Activated T-cell treated with anti-CD3 and anti-CD28 coated beads, Interleukin-2, amount 50 U/mL, for 1 hour (primary cell): ENCODE results near the gene HRK.
A peak's percentile ranks its signal among the peaks of the same experiment; 100 is the strongest.

Source experiments
- DNase-seq: peaks from one replicate; pipeline ENCODE4 v3.0.0-alpha.2; 2020

HRK gene

DNA sequence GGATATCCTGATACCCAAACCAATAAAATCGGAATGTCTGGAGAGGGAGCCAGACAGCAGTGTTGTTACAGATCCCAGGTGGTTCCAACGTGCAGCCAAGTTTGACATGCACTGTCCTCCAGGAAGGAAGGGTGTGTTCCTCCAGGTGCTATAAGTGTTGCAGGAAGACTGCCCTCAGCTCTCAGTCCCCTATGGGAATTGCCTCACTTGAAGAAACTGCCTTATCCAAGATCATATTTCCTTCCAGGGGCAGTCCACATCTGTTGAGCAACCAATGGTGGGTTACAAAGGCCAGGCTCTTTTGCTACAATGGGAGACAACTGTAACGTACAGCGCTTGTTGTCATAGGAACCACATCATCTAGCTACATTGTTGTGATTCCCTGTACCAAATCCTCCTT lies 16.2 kb upstream of the HRK start:
- no peak for DNase-seq

DNA sequence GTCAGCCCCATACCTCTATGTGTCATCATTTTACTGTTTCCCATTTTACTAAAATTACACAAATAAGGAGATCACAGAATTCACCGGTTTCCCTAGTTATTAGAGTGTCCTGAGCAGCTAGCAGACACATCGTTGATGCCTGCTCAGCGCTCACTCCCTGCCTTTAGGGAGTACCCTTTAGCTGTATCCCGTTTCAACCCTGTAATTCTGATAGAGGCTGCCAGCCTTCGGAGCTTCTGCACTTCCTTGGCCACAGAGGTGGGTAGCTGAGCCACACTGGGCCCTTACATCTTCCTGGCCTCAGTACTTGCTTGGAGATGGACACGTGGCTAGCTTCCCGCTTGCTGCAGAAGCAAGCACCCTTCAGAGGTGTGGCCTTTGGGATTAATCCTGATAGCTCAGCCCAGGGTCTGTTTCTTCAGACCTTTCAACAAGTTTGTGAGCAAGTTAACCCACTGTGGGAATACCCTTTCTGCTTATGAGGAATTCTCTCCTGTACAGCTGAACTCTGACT lies 15.2 kb upstream of the HRK start:
- no peak for DNase-seq

DNA sequence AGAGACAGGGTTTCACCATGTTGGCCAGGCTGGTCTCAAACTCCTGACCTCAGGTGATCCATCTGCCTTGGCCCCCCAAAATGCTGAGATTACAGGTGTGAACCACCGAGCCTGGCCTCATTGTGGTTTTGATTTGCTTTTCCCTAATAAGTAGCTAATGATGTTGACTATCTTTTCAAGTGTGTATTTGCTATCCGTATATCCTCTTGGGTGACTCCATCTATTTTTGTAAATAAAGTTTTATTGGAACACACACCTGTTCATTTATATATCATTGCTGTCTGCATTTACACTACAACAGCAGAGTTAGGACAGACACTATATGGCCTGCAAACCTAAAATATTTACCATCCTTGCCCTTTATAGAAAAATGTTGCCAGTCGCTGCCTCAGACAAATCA lies 13.7 kb upstream of the HRK start:
- DNase-seq = no peak

DNA sequence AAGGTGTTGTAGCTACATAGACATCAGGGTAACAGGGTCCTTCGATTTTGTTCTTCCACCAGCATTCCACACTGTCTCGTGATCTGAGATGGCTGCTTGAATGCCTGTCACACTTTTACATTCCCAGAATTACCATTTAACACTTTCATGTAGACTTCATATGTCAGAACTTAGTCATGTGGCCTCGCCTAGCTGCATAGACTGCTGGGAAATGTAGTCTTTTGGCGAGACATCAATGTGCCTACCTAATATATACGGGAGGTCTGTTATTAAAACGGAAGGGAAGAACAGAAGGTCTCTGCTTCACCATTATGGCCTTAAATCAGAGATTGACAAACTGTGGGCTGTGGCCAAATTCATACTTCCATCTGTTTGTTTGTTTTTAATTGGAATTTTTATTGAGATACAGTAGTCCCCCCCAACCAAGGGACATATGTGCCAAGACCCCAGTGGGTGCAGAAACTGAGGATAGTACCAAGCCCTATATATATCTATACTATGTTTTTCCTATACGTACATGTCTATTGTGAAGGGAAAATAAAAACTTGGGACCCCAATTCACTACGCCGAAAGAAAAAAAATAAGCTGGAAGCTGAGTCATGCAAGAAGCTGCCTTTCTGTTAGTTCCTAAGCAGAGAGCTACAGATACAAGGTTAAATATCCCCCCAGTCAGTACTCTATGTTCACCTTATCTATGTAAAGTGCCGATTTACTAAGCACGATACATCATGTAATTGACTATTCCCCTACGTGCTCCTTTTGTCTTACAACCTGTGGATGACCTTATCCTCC lies 11.3 kb upstream of the HRK start:
- no peak for DNase-seq

DNA sequence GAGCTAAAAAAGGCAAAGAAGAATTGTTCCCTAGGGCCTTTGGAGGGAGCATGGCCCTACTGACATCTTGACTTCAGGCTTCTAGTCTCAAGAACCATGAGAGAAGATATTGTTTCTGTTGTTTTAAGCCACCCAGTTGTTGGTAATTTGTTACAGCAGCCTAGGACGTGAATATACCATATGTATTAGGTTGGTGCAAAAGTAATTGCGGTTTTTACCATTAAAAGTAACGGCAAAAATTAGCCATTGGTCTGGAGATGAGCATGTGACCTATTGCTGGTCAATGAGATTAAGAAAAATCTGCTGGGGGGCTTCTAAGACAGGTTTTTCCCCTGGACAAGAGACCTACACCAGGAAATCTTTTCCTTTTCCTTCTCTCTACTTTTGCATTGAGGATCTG lies 9.8 kb upstream of the HRK start:
- DNase-seq = no peak

DNA sequence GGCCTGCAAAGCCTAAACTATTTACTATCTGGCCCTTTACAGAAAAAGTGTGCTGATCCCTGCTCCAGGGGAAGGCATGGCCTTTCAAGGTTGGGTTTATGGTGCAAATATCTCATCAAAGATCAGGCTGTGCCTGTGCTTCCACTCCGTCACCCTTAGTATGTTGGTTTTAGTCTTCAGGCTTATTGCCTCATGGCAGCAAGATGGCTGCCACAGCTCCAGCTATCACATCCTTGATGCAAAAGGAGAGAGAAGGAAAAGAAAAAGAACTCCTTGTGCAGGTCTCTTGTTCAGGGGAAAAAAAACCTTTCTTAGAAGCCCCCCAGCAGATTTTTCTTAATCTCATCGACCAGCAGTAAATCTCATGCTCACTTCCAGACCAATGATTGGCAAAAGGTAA lies 9.1 kb upstream of the HRK start:
- no peak for DNase-seq

DNA sequence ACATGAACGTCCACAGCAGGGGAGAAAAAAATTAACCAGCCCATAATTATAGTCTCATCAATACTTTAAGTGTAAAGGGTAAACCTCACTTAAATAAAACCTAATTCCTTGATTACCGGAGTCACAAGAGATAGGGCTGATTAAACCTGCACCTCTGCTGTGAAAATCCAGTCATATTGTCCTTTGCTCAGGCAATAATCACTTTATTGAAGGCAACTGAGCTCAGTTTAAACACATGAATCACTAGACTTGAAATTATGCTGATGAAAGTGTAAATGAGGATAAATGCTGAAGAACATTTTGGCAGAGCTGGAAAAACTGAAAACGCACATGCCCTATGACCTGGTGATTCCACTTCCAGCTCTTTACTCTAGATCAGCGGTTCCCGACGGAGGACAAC lies 6.7 kb upstream of the HRK start:
- no peak for DNase-seq

DNA sequence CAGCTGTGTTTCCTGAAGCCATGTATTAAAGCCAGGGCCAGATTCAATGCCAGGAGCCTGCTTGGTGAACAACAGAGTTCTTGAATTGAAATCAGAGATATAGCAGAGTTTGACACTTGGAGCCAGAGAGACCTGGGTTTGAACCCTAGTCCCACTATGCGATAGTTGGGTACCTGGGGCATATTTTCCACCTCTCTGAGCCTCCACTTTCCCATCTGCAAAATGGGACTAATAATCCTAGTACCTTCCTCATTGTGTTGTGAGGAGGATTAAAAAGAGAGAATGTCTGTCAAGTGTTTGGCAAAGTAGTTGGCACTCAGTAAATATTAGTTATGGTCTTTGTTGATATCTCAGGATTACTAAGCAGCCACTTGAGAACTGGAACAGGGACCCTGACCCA lies 6.0 kb upstream of the HRK start:
- DNase-seq = no peak

DNA sequence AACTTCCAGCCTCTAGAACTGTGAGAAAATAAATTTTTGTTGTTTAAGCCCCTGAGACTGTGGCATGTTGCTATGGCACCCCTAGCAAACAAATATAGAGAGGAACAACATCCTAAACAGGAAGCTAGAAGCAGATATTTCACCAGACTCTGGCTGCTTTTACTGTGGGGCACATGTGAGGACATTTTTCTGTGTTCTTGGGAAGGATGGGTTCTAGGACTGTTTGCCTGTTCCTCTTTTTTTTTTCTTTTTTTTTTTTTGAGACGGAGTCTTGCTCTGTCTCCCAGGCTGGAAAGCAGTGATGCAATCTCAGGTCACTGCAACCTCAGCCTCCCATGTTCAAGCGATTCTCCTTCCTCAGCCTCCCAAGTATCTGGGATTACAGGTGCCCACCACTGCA lies 4.2 kb upstream of the HRK start:
- no peak for DNase-seq

DNA sequence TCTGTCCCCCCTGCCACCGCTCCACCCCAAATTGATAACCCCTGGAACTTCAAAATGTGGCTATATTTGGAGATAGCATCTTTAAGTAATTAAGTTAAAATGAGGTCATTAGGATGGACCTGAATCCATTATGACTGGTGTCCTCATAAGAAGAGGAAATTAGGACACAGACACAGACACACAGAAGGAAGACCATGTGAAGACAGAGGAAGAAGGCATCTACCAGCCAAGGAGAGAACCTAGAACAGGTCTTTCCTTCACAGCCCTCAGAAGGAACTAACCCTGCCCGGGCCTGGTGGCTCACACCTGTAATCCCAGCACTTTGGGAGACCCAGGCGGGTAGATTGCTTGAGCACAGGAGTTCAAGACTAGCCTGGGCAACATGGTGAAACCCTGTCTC lies 3.6 kb upstream of the HRK start:
- no peak for DNase-seq

DNA sequence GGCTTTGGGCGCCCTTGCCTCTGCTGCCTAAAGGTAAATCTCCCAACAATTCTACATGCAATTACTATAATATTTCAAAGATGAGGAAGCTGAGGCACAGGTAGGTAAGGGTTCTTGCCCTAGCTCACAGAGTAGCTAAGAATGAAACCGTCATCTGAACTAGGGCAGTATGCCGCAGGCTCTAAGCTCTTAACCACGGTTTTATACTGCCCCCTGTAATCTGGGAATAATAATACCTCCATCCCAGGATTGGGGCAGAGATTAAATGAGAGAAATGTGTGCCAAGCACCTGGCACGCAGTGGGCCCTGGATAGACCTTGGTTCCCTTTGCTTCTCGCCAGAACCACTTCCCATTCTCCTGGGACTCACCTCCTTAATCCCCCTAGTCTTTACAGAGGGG lies 1.5 kb upstream of the HRK start:
- no peak for DNase-seq

DNA sequence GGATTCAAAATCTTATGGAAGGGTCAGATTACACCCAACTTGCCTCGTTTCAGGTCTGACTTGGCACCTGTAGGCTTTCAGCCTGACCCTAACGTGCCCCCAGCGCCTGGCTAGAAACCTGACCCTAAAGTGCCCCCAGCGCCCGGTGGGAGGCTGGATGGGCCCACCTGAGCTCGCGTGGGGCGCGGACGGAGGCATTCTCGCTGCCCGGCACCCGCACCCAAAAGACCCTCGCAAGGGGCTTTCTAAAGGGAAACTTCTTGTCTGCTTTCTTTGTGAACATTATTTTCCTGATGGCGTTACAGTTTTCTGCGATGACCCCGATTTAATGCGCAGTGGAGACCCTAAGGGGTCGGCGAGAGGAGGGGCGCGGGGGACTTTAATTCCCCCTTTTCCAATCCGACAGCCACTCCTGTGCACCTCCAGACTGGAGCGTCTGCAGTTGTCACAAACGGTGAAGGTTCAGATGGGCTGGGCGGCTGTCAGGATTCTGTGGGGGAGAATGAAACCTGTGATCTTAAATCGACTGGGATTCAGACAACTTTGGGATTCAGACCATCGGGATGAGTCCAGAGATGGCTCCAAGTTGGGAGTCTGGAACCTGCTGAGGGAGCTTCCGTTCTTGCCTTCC lies 751 bp upstream of the HRK start:
- no peak for DNase-seq

DNA sequence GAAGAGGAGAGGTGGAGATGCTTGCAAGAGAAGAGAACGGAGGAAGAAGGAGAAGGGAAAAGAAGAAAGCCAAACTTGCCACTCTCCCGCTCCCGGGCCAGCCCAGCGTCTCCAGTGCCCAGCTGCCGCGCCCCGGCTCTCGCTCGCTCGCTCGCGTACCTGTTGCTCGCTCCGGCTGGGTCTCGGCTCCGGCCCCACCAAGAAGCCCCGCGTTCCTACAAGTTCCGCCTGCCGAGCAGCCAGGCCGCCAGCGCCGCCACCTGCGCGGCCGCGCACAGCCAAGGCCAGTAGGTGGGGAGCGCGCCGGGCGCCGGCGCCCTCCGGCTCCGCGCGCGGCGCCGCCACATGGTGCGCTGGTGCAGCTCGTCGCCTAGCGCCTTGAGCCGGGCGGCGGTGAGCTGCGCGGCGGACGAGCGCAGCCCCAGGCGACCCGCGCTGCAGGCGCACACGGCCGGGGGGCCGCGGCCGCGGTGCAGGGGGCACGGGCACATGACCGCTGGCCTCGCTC lies 370 bp downstream of the HRK start:
- peak; percentile 47 for DNase-seq

DNA sequence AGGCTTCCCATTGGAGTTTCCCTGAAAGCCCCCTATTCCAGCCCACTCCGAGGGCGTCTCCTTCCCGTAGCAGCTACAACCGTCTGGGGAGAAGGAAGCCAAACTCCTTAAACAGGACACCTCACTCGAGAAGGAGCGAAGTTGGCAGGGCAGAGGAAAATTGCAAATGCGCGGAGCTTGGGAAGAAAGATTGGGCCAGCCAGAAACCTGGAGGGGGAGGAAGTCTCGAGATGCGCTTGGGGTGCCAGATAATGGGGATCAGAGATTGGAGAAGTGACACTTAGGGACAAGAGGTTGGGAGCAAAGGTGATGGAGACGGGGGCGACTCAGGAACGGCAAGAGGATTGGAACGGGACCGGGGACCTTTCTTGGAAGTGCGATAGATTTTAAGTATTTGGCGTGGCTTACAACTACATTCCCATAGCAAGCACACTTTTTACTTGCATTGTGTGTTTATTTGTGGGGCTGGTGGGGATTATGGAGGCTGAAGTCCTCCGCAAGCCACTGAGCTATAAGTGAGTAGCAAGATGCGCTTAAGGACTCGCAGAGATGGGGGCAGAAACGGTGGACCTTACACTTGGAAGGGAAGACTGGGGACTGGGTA lies 926 bp downstream of the HRK start:
- no peak for DNase-seq

DNA sequence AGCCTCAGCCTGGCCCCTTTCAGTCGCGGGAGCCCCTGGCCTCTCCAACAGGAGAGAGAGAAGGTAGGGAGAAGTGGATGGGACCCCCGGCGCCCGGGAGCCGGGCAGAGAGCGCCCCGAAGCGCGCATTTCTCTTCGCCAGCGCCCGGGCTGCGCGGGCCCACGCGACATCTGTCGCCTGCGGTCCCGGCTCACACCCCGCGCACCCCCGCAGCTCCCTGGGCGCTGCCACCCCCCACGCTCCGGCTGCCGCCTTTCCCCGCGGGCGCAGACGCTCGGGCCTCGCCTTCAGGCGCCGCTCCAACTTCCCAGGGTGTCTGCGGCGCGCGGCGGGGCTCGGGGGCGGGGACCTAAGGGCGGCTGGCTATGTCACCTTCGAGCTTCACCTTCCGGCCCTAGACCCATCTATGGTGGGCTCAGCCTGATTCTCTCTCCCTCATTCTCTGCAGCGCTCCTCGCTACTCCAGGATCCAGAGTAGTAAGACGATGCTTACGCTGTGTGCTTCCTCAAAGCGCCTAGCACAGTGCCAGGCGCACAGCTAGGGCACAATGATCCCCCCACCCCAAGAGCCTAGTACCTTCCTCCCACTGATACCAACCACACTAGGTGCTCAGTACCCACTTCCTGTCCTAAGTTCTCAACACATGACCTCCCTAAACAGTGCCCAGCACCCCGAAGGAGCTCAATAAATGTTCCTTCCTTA lies 1.6 kb downstream of the HRK start:
- DNase-seq = peak; percentile 18

DNA sequence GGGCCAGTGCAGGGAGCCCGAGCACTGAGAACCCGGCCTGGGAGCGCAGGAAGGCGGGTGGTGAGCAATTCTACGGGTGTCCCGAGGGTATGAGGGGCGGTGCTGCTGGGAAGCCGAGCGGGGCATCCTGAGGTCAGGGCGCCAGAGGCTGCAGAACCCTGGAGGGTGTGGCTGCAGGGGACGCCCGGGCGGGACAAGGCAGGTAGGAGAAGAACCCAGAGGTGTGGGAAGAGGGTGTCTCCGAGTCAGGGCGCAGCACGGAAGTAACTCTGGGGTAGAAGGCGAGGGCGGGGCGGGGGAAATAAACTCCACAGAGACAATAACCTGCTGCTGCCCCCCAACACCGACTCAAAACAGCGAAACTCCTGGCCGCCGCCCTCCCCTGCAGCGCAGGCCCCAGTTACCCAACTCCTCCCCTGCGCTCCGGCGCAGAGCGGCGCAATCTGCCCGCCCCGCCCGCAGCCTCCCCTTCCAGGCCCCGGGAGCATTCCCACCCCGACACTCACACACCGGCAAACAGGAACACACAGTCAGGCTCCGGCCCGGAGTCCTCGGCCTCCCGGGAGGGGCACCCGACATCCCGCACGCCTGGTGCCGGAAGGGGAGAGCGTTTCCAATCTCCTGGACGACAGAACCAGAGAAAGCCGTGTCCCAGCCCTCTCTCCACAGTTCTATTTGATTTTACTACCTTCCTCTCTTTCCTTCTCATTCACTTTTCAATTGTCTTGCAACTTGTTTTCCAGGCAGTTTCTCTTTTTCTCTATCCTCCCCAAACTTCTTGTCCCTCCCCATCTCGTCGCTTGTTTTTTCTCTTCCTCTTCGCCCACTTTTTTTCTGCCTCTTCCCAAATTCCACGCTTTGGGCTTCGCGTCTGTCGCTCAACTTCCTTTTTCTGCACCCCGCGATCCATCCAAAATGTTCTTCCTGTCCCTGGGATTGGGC lies 2.4 kb downstream of the HRK start:
- no peak for DNase-seq

DNA sequence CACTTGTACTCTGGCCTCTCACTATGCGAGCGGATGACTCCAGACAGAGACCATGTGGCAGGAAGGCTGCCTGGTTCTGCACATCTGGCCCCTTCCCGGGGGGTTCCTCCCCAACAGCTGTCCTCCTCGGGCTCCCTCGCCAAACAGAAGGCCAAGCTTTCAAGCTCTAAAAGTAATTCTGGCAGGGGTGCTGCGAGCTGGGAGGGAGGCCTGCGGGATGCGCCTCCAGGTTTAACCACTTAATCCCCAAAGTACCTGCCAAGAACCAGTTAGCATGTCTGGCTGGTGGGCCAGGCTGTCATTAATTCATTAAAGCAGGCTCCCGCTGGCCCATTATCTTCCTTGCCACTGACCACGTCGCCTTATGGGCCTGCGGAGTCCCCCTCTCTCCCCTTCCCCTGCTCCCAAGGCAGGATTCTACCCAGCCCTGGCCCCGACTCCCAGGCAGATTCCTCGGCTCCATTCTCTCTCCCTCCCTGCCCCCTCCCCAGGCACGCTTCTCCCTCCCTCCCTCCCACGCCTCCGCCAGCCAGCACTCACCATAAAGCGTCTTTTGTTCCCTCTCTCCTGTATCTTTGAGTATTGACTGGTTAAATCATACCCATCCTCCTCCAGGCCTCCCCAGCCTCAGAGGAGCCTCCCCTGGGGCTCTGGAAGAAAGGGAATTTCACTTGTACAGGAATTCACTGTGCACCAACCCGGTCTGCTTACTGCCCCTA lies 4.9 kb downstream of the HRK start:
- no peak for DNase-seq

DNA sequence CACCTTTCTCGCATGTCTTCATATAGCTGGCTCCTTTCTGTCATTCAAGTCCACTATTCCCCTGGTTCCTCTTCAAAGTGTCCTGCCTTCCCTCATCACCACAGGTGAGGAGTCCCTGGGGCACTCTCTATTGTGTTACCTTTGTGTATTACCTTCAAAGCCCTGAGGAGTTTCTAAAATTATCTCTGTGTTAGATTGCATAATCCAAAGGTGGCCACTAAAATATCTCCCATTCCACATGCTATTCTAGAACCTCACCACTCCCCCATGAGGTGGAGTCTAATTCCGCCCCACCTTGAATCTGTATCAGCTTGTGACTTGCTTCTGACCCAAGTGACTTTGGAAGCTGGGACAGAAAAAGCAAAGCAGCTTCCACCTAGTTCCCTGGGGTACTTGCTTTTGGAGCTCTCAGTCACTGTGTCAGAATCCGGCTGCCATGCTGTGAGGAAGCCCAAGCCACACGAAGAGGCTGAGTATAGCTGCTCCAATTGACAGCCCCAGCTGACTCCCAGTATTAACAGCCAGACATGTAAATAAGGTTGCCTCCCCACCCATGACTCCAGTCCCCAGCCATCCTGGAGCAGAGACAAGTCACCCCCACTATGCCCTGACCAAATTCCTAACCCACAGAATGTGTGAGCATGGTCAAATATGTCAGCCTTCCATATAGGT lies 6.8 kb downstream of the HRK start:
- DNase-seq = no peak

DNA sequence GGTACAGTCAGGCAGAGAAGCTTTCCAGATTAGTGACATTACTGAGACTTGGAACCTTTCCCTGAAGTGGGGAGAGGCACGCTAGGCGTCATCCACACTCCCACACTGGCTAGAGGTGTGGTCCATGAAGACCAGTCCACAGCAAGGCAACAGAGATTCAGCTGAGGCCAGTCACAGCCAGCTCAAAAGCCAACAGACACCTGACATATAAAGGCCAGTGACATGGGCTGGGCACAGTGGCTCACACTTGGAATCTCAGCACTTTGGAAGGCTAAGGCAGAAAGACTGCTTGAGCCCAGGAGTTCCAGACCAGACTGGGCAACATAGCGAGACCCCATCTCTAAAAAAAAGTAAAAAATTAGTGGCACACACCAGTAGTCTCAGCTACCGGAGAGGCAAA lies 10.9 kb downstream of the HRK start:
- DNase-seq = no peak

DNA sequence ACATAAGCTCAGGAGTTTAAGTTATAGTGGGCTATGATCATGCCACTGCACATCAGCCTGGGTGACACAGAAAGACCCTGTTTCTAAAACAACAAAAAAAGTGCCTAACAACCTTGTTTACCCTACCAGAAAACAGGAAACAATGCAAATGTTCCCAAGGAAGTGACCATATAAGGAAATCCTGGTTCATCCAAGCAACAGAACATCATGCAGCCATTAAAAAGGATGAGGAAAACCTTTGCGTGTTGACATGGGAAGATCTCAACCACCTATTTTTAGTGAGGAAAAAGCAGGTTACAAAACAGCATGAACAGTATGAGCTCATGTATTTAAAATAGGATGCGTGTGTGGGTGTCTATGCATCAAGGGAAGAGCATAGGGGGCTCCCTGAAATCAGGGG lies 13.7 kb downstream of the HRK start:
- no peak for DNase-seq
